B cell (primary cell): Measurements from ENCODE around the gene SLC44A4. TPM values are rescaled to one million over a fixed set of nuclear protein-coding genes. Genes with fewer than 3 reads are reported as not detected.
A peak's percentile ranks its signal among the peaks of the same experiment; 100 is the strongest.

Experiments
- ATAC-seq: fragments of 200-7000 bp; cut with Tn5 transposase; one replicate; pipeline ENCODE4 v1.10.0; 2021; ENCODE audit warnings: low read depth, mild to moderate bottlenecking, moderate number of reproducible peaks, moderate library complexity
- CTCF ChIA-PET: fragments of 350-600 bp; sonication (Branson Sonifier 250); formaldehyde crosslinking; loops from one replicate; lab custom pipeline; 2021; ENCODE audit warnings: antibody characterized with exemption, inconsistent platforms; lab: Charles Lee
- POLR2A ChIA-PET: fragments of 350-600 bp; sonication (Branson Sonifier 250); formaldehyde crosslinking; loops from one replicate; lab custom pipeline; 2021; ENCODE audit warnings: antibody characterized with exemption; lab: Charles Lee
- DNase-seq: peaks from one replicate; pipeline ENCODE4 v3.0.0; 2013
- H2AFZ ChIP-seq: 2 replicates; pipeline ENCODE4 v1.6.1; 2012; ENCODE audit warnings: mild to moderate bottlenecking, low read depth, low read length; ENCODE audit not compliant: insufficient read depth, poor library complexity, severe bottlenecking
- H3K27ac ChIP-seq, 2 donors: 1 replicate in 1 of 2; 2 replicates in 1 of 2; pipeline ENCODE4 v1.5.1; 2012 to 2013; ENCODE audit warnings: low read length in 2 of 2, mild to moderate bottlenecking in 2 of 2, moderate library complexity in 1 of 2
- H3K27me3 ChIP-seq, 4 experiments: fragments of 200-600 bp in 1 of 4; sonication (generic) in 1 of 4; replicated peaks in 1 of 4; 1 replicate in 2 of 4; 2 replicates in 2 of 4; pipeline versions ENCODE4 v1.6.1 to v1.7.0; 2013 to 2016; ENCODE audit warnings: low read length in 3 of 4, mild to moderate bottlenecking in 2 of 4, mixed read lengths in 1 of 4, moderate library complexity in 1 of 4; ENCODE audit not compliant: insufficient read depth in 4 of 4, control insufficient read depth in 3 of 4; ENCODE audit errors: control extremely low read depth in 1 of 4
- H3K36me3 ChIP-seq, 2 experiments: replicated peaks in 1 of 2; 1 replicate in 1 of 2; 2 replicates in 1 of 2; pipeline versions ENCODE4 v1.6.1 to v1.7.1; 2013; ENCODE audit warnings: low read length in 1 of 2; ENCODE audit not compliant: insufficient read depth in 2 of 2, control insufficient read depth in 1 of 2; ENCODE audit errors: control extremely low read depth in 1 of 2, extremely low read depth in 1 of 2
- H3K4me1 ChIP-seq, 2 donors: fragments of 200-600 bp in 1 of 2; sonication (generic) in 1 of 2; 1 replicate in 1 of 2; 2 replicates in 1 of 2; pipeline versions ENCODE4 v1.5.1 to v1.6.1; 2013 to 2017; ENCODE audit warnings: low read length in 2 of 2; ENCODE audit not compliant: control insufficient read depth in 2 of 2, insufficient read depth in 2 of 2
- H3K4me2 ChIP-seq: replicated peaks from 2 replicates; pipeline ENCODE3; 2012; ENCODE audit warnings: mild to moderate bottlenecking, low read depth, low read length; ENCODE audit not compliant: poor library complexity, severe bottlenecking
- H3K4me3 ChIP-seq, 5 experiments: fragments of 200-600 bp in 1 of 5; sonication (generic) in 1 of 5; 1 replicate in 3 of 5; 2 replicates in 2 of 5; pipeline versions ENCODE4 v1.5.1 to v1.7.0; 2011 to 2016; ENCODE audit warnings: low read length in 4 of 5, mild to moderate bottlenecking in 4 of 5, low read depth in 2 of 5, control low read depth in 1 of 5, moderate library complexity in 1 of 5; ENCODE audit not compliant: insufficient read depth in 1 of 5; ENCODE audit errors: control extremely low read depth in 1 of 5, extremely low read depth in 1 of 5
- H3K79me2 ChIP-seq: fragments of 200-600 bp; sonication (generic); one replicate; pipeline ENCODE4 v1.6.0; 2016; ENCODE audit warnings: low read length; ENCODE audit not compliant: control insufficient read depth, insufficient read depth
- H3K9ac ChIP-seq: fragments of 200-600 bp; sonication (generic); 2 replicates; pipeline ENCODE4 v1.6.1; 2017; ENCODE audit warnings: mild to moderate bottlenecking, low read length, moderate library complexity
- H3K9me3 ChIP-seq, 3 donors: one replicate each; pipeline versions ENCODE4 v1.6.1 to v1.7.1; 2013; ENCODE audit warnings: low read length in 2 of 3; ENCODE audit not compliant: control insufficient read depth in 2 of 3, insufficient read depth in 1 of 3; ENCODE audit errors: control extremely low read depth in 1 of 3
- H4K20me1 ChIP-seq: 2 replicates; pipeline ENCODE4 v1.6.0; 2012; ENCODE audit warnings: mild to moderate bottlenecking, low read length; ENCODE audit not compliant: insufficient read depth, control insufficient read depth, poor library complexity, severe bottlenecking
- H3K27ac Mint-ChIP-seq: one replicate; pipeline ENCODE4 v1.8.0; 2021; ENCODE audit warnings: mixed read lengths
- H3K27me3 Mint-ChIP-seq: one replicate; pipeline ENCODE4 v1.8.0; 2021; ENCODE audit warnings: mixed read lengths
- H3K4me1 Mint-ChIP-seq: one replicate; pipeline ENCODE4 v1.8.0; 2021; ENCODE audit warnings: mixed read lengths
- H3K4me3 Mint-ChIP-seq: one replicate; pipeline ENCODE4 v1.8.0; 2021; ENCODE audit warnings: mixed read lengths
- H3K9me3 Mint-ChIP-seq: one replicate; pipeline ENCODE4 v1.8.0; 2022; ENCODE audit warnings: mixed read lengths; ENCODE audit not compliant: insufficient read depth
- CTCF ChIP-seq: fragments of 200-600 bp; IDR thresholded peaks from one replicate; pipeline ENCODE4 v1.8.0; 2022; ENCODE audit warnings: antibody characterized with exemption, mild to moderate bottlenecking
- EZH2 ChIP-seq: IDR thresholded peaks from 2 replicates; pipeline ENCODE4 v1.6.1; 2012; ENCODE audit warnings: borderline replicate concordance, low read depth, mild to moderate bottlenecking, moderate library complexity, low read length; ENCODE audit not compliant: insufficient read depth, poor library complexity, severe bottlenecking
- WGBS: methylation state at CpG from one replicate; pipeline ENCODE4 v1.1.5; 2013; ENCODE audit warnings: missing lambda C conversion rate; ENCODE audit not compliant: insufficient coverage; 5-methylcytosine and 5-hydroxymethylcytosine counted together
- intact Hi-C: fragments of 100-400 bp; cut with micrococcal nuclease; formaldehyde crosslinking; loops from one replicate; pipeline ENCODE4 v1.10.0; 2022
- polyA plus RNA-seq: library from polyadenylated mRNA; depleted of rRNA; stranded (reverse); fragments of >200 nt; gene quantifications from 2 replicates; pipeline ENCODE4 v1.2.3, GENCODE V29; 2012
- total RNA-seq, 2 donors: library from RNA; stranded (reverse); fragments of 120-200 nt in 1 of 2; gene quantifications; 1 replicate in 1 of 2; 2 replicates in 1 of 2; pipeline versions ENCODE4 v1.2.3 to v1.2.4, GENCODE V29; 2013 to 2022

SLC44A4 gene
- total and polyA plus RNA-seq, 2 donors (not counting 1 experiment from before 2014, with no cell fraction given), result not detected

GRCh38 chr6:31827286-31828079, 51.3 kb downstream of the SLC44A4 start, which contains the start of gene HSPA1B:
Gene HSPA1B (plus strand): TSS chr6:31827738. CDS start chr6:31827951, 213 bp downstream.
- Histone ChIP-seq H3K9me3 (no peaks in the 10 kb centered on the region), H3K36me3 (no peaks in the 10 kb centered on the region), H3K27me3 (no peaks in the 10 kb centered on the region), H3K4me1 (peaks cover 19 to 41% of the 10 kb centered on the region in 2 donors), H3K27ac (peak within 1 kb of the TSS; percentile 87 to 89), H2AFZ (peak within 1 kb of the TSS; percentile 80), H3K4me2 (peak within 1 kb of the TSS; percentile 87), H4K20me1 (peaks cover 5% of the 10 kb centered on the region), H3K4me3 (peak within 1 kb of the TSS; percentile 69 to 93 (median 80)), H3K9ac (peak within 1 kb of the TSS; percentile 79), H3K79me2 (peaks cover 16% of the 10 kb centered on the region)
- TF ChIP-seq EZH2, result no peak
- TF ChIP-seq CTCF, result no peak
- ChIA-PET POLR2A (interaction anchor here (0.6 to 1.7 kb wide), 7 partner anchors 21 to 666 kb away, joined by 3 to 7 read pairs (median 4); partner anchors contain the start of genes ABHD16A, BAG6, LSM2 and VARS1), CTCF (interaction anchor here (0.9 to 2.0 kb wide), 4 partner anchors 31 to 276 kb away, joined by 4 to 13 read pairs (median 6); partner anchors contain the start of genes DDAH2 and VARS1)
- Mint-ChIP-seq H3K27ac (peak within 1 kb of the TSS; percentile 96), H3K27me3 (no peaks in the 10 kb centered on the region), H3K4me1 (peaks cover 32% of the 10 kb centered on the region), H3K9me3 (no peaks in the 10 kb centered on the region), H3K4me3 (peak within 1 kb of the TSS; percentile 85)
- WGBS, result under 1% methylated on average over 43 of the region's 56 CpGs
- intact Hi-C loops, result no loop called here
- ATAC-seq (peak; percentile 72), DNase-seq (peak; percentile 92)
